ENCODE measurements around the gene SAMSN1.

GRCh38 chr21:14454016-14455009 lies 91.8 kb downstream of the SAMSN1 start:
- TF ChIP-seq EZH2 (IDR thresholded peaks at IDR 0.05; ENCODE audit: low read length) (no peak), CTCF (optimal IDR thresholded peaks at IDR 0.05 in 1 of 3, IDR thresholded peaks at IDR 0.05 in 1 of 3, conservative IDR thresholded peaks at IDR 0.05 in 1 of 3; ENCODE audit: extremely low read depth in 1 of 3, insufficient read depth in 2 of 3, low read length in 3 of 3) (no peak)

Data from keratinocyte (primary cell).